ENCODE measurements around the gene NPAS4. TPM values are rescaled to one million over a fixed set of nuclear protein-coding genes. Genes with fewer than 3 reads are reported as not detected.
"Not testable (repeated sequence)": the region's sequence is repeated elsewhere in the genome, so short reads cannot be mapped to it uniquely, and the experiment has no call there.

Gene NPAS4
- total RNA-seq, 1 experiment from 2014 or later, result not detected

DNA sequence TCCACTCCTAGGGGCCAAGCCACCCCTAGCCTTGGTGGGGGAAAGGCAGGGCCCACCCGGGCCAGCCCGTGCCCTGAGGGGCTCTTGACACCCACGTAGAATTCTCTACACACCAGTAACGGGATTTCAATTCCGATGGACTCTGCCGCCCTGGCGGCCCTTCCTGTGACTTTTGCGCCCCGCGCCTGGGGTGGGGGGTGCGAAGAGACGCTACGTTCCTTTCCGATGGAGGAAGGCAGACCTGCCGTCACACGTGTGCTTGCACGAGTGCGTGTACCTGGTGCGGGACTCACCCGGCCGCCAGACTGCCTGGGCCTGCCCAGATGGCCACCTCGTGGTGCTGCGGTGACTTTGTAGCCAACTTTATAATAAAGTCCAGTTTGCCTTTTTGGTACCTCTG lies 5.5 kb downstream of the NPAS4 start:
- no peak for DNase-seq
- no peak overlapping the region for H3K4me3 ChIP-seq
- CTCF ChIA-PET, result no interaction called here
- H3K9me2 ChIP-seq (ENCODE audit: insufficient read depth), result no peaks in the 10 kb centered on the region
- peaks cover 28% of the 10 kb centered on the region; the same call in 1 of the 2 replicates for H3K27me3 ChIP-seq (ENCODE audit: insufficient read depth, low read depth)
- TF ChIP-seq, protein P1, sequence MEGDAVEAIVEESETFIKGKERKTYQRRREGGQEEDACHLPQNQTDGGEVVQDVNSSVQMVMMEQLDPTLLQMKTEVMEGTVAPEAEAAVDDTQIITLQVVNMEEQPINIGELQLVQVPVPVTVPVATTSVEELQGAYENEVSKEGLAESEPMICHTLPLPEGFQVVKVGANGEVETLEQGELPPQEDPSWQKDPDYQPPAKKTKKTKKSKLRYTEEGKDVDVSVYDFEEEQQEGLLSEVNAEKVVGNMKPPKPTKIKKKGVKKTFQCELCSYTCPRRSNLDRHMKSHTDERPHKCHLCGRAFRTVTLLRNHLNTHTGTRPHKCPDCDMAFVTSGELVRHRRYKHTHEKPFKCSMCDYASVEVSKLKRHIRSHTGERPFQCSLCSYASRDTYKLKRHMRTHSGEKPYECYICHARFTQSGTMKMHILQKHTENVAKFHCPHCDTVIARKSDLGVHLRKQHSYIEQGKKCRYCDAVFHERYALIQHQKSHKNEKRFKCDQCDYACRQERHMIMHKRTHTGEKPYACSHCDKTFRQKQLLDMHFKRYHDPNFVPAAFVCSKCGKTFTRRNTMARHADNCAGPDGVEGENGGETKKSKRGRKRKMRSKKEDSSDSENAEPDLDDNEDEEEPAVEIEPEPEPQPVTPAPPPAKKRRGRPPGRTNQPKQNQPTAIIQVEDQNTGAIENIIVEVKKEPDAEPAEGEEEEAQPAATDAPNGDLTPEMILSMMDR (conservative IDR thresholded peaks at IDR 0.05), result no peak
- TF ChIP-seq EZH2 (IDR thresholded peaks at IDR 0.05; ENCODE audit: low read depth), result no peak
- H3K4me1 ChIP-seq (replicated peaks; ENCODE audit: insufficient read depth), result no peaks in the 10 kb centered on the region
- H3K4me2 ChIP-seq, result no peak overlapping the region
- H4K20me1 ChIP-seq (ENCODE audit: insufficient read depth), result no peaks in the 10 kb centered on the region
- no peak overlapping the region for H3K27ac ChIP-seq
- H3F3A ChIP-seq (ENCODE audit: insufficient read depth, low read depth), result peaks cover 5% of the 10 kb centered on the region
- intact Hi-C loops (cut with micrococcal nuclease; ENCODE audit: unreplicated experiment), result no loop called here
- H2AFZ ChIP-seq, result no peak overlapping the region
- no TSS peak for BruUV-seq (replicated peaks)
- POLR2A ChIA-PET (ENCODE audit: unreplicated experiment), result no interaction called here
- H3K36me3 ChIP-seq (ENCODE audit: low read depth), result no peaks in the 10 kb centered on the region
- H3K79me2 ChIP-seq (ENCODE audit: low read depth), result no peaks in the 10 kb centered on the region
- H3K9me3 ChIP-seq (ENCODE audit: insufficient read depth, low read depth), result no peaks in the 10 kb centered on the region

DNA sequence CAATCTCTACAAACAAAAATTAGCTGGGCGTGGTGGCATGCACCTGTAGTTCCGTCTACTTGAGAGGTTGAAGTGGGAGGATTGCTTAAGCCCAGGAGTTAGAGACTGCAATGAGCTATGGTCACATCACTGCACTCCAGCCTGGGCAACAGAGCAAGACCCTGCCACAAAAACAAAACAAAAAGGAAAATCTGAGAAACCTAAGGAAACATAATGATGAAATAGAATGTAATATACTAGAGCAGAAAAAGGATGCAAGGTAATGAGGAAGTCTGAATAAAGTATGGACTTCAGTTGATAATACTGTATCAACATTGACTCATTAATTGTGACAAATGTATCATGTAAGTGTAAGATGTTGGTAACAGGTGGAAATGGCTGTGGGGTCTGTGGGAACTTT lies 8.1 kb downstream of the NPAS4 start:
- H3K9me3 ChIP-seq (ENCODE audit: insufficient read depth, low read depth), result no peaks in the 10 kb centered on the region
- ChIA-PET POLR2A (ENCODE audit: unreplicated experiment) (no interaction called here), CTCF (interaction anchor here (0.5 to 0.7 kb wide), 2 partner anchors 157 to 289 kb away, joined by 3 to 5 read pairs; no protein-coding TSS in a partner anchor)
- no peaks in the 10 kb centered on the region for H4K20me1 ChIP-seq (ENCODE audit: insufficient read depth)
- H3K4me2 ChIP-seq, result no peak overlapping the region
- no peaks in the 10 kb centered on the region for H3K4me1 ChIP-seq (replicated peaks; ENCODE audit: insufficient read depth)
- peaks cover 15% of the 10 kb centered on the region; the same call in 1 of the 2 replicates for H3K27me3 ChIP-seq (ENCODE audit: insufficient read depth, low read depth)
- no peak overlapping the region for H3K27ac ChIP-seq
- DNase-seq, result no peak
- intact Hi-C loops (cut with micrococcal nuclease; ENCODE audit: unreplicated experiment), result no loop called here
- no peaks in the 10 kb centered on the region for H3K9me2 ChIP-seq (ENCODE audit: insufficient read depth)
- H3K79me2 ChIP-seq (ENCODE audit: low read depth), result no peaks in the 10 kb centered on the region
- TF ChIP-seq EZH2 (IDR thresholded peaks at IDR 0.05; ENCODE audit: low read depth), result no peak
- TF ChIP-seq, protein P1 (conservative IDR thresholded peaks at IDR 0.05), result no peak
- H2AFZ ChIP-seq, result no peak overlapping the region
- H3K4me3 ChIP-seq, result no peak overlapping the region
- no peaks in the 10 kb centered on the region for H3K36me3 ChIP-seq (ENCODE audit: low read depth)
- BruUV-seq (replicated peaks), result no TSS peak
- H3F3A ChIP-seq (ENCODE audit: insufficient read depth, low read depth), result peaks cover 9% of the 10 kb centered on the region; the same call in 1 of the 2 replicates

DNA sequence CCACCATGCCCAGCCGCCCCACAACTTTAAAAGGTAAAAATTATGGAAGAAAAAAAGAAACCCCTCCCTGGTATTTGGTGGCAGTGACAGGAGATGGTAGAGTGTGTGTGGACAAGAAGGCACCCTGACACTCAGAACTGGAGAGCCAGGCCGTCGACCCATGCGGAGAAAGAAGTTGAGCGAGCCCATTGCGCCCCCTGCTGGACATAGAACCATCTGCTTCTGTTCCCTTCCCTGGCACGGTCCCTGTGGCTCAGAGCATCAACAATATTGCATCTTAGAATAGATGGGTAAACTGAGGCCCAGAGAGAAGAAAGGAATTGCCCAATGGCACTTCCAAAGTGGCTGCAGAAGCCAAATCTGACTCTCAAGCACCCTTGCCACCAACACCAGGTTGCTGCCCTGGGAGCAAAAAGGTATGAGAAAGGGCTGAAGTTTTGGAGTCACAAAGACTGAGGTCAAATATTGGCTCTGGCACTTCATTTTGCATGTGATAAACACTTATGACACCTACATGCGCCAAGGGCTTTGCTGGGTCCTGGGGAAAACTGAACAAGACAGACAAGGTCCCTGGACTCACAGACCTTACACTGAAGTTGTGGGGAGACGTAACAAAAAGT lies 9.3 kb downstream of the NPAS4 start:
- Histone ChIP-seq H3K79me2 (ENCODE audit: low read depth) (no peaks in the 10 kb centered on the region), H3K27ac (no peak overlapping the region), H3K36me3 (ENCODE audit: low read depth) (no peaks in the 10 kb centered on the region), H3K4me2 (no peak overlapping the region), H3K27me3 (ENCODE audit: insufficient read depth, low read depth) (peaks cover 3% of the 10 kb centered on the region; the same call in 1 of the 2 replicates), H2AFZ (no peak overlapping the region), H3K4me1 (replicated peaks; ENCODE audit: insufficient read depth) (no peaks in the 10 kb centered on the region), H3K4me3 (no peak overlapping the region), H4K20me1 (ENCODE audit: insufficient read depth) (no peaks in the 10 kb centered on the region), H3K9me2 (ENCODE audit: insufficient read depth) (no peaks in the 10 kb centered on the region), H3F3A (ENCODE audit: insufficient read depth, low read depth) (peaks cover 9% of the 10 kb centered on the region; the same call in 1 of the 2 replicates), H3K9me3 (ENCODE audit: insufficient read depth, low read depth) (no peaks in the 10 kb centered on the region)
- POLR2A ChIA-PET (ENCODE audit: unreplicated experiment), result no interaction called here
- DNase-seq, result peak in 1 of 2 experiments; percentile 53
- no TSS peak for BruUV-seq (replicated peaks)
- TF ChIP-seq EZH2 (IDR thresholded peaks at IDR 0.05; ENCODE audit: low read depth), result no peak
- TF ChIP-seq, protein P1 (conservative IDR thresholded peaks at IDR 0.05), result peak; percentile 95
- intact Hi-C loops (cut with micrococcal nuclease; ENCODE audit: unreplicated experiment), result loop anchor here (1.0 to 2.0 kb wide), 2 partner anchors 22 to 119 kb away; no protein-coding TSS in a partner anchor
- CTCF ChIA-PET, result interaction anchor here (0.6 to 1.1 kb wide), 4 partner anchors 12 to 440 kb away, joined by 3 to 8 read pairs (median 4); no protein-coding TSS in a partner anchor

DNA sequence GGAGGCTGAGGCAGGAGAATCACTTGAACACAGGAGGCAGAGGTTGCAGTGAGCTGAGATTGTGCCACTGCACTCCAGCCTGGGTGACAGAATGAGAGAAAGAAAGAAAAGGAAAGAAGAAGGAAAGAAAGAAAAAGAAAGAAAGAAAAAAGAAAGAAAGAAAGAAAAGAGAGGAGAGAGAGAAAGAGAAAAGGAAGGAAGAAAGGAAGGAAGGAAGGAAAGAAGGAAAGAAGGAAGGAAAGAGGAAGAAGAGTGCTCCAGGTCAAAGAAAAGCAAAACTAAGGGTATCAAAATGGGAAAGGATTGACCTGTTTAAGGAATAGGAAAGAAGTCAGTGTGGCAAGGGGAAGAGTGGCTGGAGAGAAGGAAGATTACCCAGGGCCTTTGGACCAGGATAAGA lies 10.5 kb downstream of the NPAS4 start:
- H3K9me2 ChIP-seq (ENCODE audit: insufficient read depth); H3F3A ChIP-seq (ENCODE audit: insufficient read depth, low read depth); BruUV-seq (replicated peaks); H4K20me1 ChIP-seq (ENCODE audit: insufficient read depth); H3K4me3 ChIP-seq; H3K9me3 ChIP-seq (ENCODE audit: insufficient read depth, low read depth); H2AFZ ChIP-seq; H3K36me3 ChIP-seq (ENCODE audit: low read depth); H3K4me1 ChIP-seq (replicated peaks; ENCODE audit: insufficient read depth); H3K27me3 ChIP-seq (ENCODE audit: insufficient read depth, low read depth); H3K27ac ChIP-seq; H3K4me2 ChIP-seq; DNase-seq; POLR2A ChIA-PET (ENCODE audit: unreplicated experiment); H3K79me2 ChIP-seq (ENCODE audit: low read depth): not testable (repeated sequence)
- intact Hi-C loops (cut with micrococcal nuclease; ENCODE audit: unreplicated experiment), result loop anchor here (2.0 kb wide), 1 partner anchor 120 kb away; no protein-coding TSS in a partner anchor
- CTCF ChIA-PET, result interaction anchor here (0.6 to 1.1 kb wide), 3 partner anchors 13 to 985 kb away, joined by 3 to 10 read pairs (median 3); no protein-coding TSS in a partner anchor

DNA sequence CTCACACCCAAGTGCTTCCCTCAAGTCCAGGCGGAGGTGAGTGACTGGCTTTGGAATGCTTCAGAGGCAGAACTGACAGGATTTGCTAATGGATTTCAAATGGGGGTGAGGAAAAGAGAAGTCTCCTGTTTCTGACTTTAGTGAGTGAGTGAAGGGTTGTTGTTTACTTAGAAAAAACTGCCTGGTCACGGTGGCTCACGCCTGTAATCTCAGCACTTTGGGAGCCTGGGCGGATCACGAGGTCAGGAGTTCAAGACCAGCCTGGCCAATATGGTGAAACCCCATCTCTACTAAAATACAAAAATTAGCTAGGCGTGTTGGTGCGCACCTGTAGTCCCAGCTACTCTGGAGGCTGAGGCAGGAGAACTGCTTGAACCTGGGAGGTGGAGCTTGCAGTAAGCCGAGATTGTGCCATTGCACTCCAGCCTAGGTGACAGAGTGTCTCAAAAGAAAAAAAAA lies 11.1 kb downstream of the NPAS4 start:
- BruUV-seq (replicated peaks); CTCF ChIA-PET; H3K79me2 ChIP-seq (ENCODE audit: low read depth); H3K4me2 ChIP-seq; H3K4me3 ChIP-seq; H3K27me3 ChIP-seq (ENCODE audit: insufficient read depth, low read depth); H3K4me1 ChIP-seq (replicated peaks; ENCODE audit: insufficient read depth); H2AFZ ChIP-seq; H4K20me1 ChIP-seq (ENCODE audit: insufficient read depth); H3K9me2 ChIP-seq (ENCODE audit: insufficient read depth); DNase-seq; H3K27ac ChIP-seq; H3F3A ChIP-seq (ENCODE audit: insufficient read depth, low read depth); H3K9me3 ChIP-seq (ENCODE audit: insufficient read depth, low read depth): not testable (repeated sequence)
- intact Hi-C loops (cut with micrococcal nuclease; ENCODE audit: unreplicated experiment), result loop anchor here (2.0 kb wide), 1 partner anchor 121 kb away; no protein-coding TSS in a partner anchor
- peaks cover 12% of the 10 kb centered on the region; the same call in 1 of the 2 replicates for H3K36me3 ChIP-seq (ENCODE audit: low read depth)
- POLR2A ChIA-PET (ENCODE audit: unreplicated experiment), result interaction anchor here (0.7 kb wide), 1 partner anchor 113 kb away, joined by 7 read pairs; no protein-coding TSS in a partner anchor

All from PC-9 (cell line).